ENCODE results near the gene DCTN2. TPM values are rescaled to one million over a fixed set of nuclear protein-coding genes. Genes with fewer than 3 reads are reported as not detected.
"Not testable (repeated sequence)": the region's sequence is repeated elsewhere in the genome, so short reads cannot be mapped to it uniquely, and the experiment has no call there.

DCTN2 gene
- total and polyA plus RNA-seq, 2 donors (not counting 3 experiments of a cell fraction or from before 2014, with no cell fraction given) = 146 to 161 TPM

DNA sequence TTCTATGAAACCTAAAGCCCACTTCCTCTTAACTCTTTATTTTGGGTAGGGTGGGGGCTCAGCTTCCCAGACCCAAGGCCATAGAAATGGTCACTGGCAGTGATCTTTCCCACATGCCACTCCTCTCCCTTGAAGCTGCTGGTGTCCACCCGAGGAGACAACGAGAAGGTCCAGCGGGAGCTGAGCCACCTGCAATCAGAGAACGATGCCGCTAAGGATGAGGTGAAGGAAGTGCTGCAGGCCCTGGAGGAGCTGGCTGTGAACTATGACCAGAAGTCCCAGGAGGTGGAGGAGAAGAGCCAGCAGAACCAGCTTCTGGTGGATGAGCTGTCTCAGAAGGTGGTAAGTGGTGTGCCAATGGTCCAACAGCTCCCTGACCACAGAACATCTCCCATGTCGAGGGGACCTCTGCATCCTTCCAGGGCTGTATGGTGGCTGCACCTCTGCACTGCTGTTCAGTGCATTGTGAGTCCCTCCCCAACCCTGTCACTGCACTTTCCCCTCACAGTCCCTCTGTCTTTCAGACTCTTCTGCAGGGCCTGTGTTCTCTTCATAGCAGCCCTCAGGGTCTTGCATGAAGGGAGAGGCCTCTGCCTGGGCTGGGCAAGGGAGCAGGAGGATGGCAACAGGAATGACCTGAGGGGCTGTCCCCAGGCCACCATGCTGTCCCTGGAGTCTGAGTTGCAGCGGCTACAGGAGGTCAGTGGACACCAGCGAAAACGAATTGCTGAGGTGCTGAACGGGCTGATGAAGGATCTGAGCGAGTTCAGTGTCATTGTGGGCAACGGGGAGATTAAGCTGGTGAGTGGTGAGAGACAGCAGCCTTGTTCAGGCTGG lies 25.2 kb upstream of the DCTN2 start:
- FAIRE-seq (no peak), DNase-seq (ENCODE audit: low read depth, low spot score) (no peak)
- no peak overlapping the region for H3K27ac ChIP-seq (ENCODE audit: insufficient read depth, low read depth, low read length)
- intact Hi-C loops (cut with micrococcal nuclease) = no loop called here
- no peak overlapping the region for H3K9ac ChIP-seq (replicated peaks; ENCODE audit: extremely low read depth, insufficient read depth, low read length)
- H3K4me3 ChIP-seq (replicated peaks in 1 of 3; ENCODE audit: insufficient read depth in 1 of 3, low read depth in 1 of 3, low read length in 3 of 3) = no peak overlapping the region
- H3K9me1 ChIP-seq (replicated peaks; ENCODE audit: control insufficient read depth, extremely low read depth, insufficient read depth, low read length) = no peaks in the 10 kb centered on the region
- ChIA-PET CTCF (interaction anchor here (0.7 to 3.7 kb wide), 3 partner anchors 10 to 61 kb away, joined by 3 to 33 read pairs (median 5); partner anchors contain the start of genes B4GALNT1 and DDIT3), POLR2A (no interaction called here)
- no peaks in the 10 kb centered on the region for H3K79me2 ChIP-seq (ENCODE audit: control insufficient read depth, insufficient read depth, low read length)
- no peaks in the 10 kb centered on the region for H3K9me3 ChIP-seq (replicated peaks; ENCODE audit: control insufficient read depth, insufficient read depth, low read length)
- H3K36me3 ChIP-seq (ENCODE audit: control insufficient read depth in 2 of 2, extremely low read depth in 1 of 2, insufficient read depth in 2 of 2, low read length in 2 of 2) = no peaks in the 10 kb centered on the region
- H3K4me1 ChIP-seq (ENCODE audit: control insufficient read depth, extremely low read depth, insufficient read depth, low read length) = no peaks in the 10 kb centered on the region
- H2AFZ ChIP-seq (ENCODE audit: low read depth, low read length) = no peak overlapping the region
- TF ChIP-seq FOS (IDR thresholded peaks at IDR 0.05; ENCODE audit: borderline replicate concordance, insufficient read depth, low read length) = no peak
- TF ChIP-seq, protein P1, sequence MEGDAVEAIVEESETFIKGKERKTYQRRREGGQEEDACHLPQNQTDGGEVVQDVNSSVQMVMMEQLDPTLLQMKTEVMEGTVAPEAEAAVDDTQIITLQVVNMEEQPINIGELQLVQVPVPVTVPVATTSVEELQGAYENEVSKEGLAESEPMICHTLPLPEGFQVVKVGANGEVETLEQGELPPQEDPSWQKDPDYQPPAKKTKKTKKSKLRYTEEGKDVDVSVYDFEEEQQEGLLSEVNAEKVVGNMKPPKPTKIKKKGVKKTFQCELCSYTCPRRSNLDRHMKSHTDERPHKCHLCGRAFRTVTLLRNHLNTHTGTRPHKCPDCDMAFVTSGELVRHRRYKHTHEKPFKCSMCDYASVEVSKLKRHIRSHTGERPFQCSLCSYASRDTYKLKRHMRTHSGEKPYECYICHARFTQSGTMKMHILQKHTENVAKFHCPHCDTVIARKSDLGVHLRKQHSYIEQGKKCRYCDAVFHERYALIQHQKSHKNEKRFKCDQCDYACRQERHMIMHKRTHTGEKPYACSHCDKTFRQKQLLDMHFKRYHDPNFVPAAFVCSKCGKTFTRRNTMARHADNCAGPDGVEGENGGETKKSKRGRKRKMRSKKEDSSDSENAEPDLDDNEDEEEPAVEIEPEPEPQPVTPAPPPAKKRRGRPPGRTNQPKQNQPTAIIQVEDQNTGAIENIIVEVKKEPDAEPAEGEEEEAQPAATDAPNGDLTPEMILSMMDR (IDR thresholded peaks at IDR 0.05; ENCODE audit: extremely low read depth in 1 of 2, insufficient read depth in 1 of 2, low read depth in 1 of 2, low read length in 2 of 2) = no peak
- TF ChIP-seq GATA2 (IDR thresholded peaks at IDR 0.05; ENCODE audit: insufficient read depth, insufficient read length, low read depth, low read length) = no peak
- TF ChIP-seq EZH2 (IDR thresholded peaks at IDR 0.05; ENCODE audit: borderline replicate concordance, low read depth, low read length, severe bottlenecking) = no peak
- no peak for TF ChIP-seq JUN (IDR thresholded peaks at IDR 0.05; ENCODE audit: borderline replicate concordance, insufficient read depth, insufficient read length, low read depth)
- no peak for TF ChIP-seq POLR2A (IDR thresholded peaks at IDR 0.05; ENCODE audit: low read depth, low read length)
- no peak for TF ChIP-seq POLR2AphosphoS5 (IDR thresholded peaks at IDR 0.05; ENCODE audit: insufficient read depth, low read depth, low read length)
- TF ChIP-seq MYC (IDR thresholded peaks at IDR 0.05; ENCODE audit: low read depth, low read length) = no peak
- TF ChIP-seq, protein P2, sequence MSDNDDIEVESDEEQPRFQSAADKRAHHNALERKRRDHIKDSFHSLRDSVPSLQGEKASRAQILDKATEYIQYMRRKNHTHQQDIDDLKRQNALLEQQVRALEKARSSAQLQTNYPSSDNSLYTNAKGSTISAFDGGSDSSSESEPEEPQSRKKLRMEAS (IDR thresholded peaks at IDR 0.05; ENCODE audit: insufficient read depth, insufficient read length) = no peak
- peaks cover 3 to 6% of the 10 kb centered on the region in 2 experiments for H3K27me3 ChIP-seq (ENCODE audit: control insufficient read depth in 2 of 2, insufficient read depth in 2 of 2, low read length in 2 of 2)
- H4K20me1 ChIP-seq (replicated peaks; ENCODE audit: control insufficient read depth, extremely low read depth, insufficient read depth, low read length) = no peaks in the 10 kb centered on the region
- dilution Hi-C loops (cut with MboI; ENCODE audit: extremely low pct_ligation_motif_present, low sequenced_read_pairs) = no loop called here
- no TSS peak for BruUV-seq (replicated peaks)
- H3K4me2 ChIP-seq (ENCODE audit: insufficient read depth, low read length) = no peak overlapping the region

DNA sequence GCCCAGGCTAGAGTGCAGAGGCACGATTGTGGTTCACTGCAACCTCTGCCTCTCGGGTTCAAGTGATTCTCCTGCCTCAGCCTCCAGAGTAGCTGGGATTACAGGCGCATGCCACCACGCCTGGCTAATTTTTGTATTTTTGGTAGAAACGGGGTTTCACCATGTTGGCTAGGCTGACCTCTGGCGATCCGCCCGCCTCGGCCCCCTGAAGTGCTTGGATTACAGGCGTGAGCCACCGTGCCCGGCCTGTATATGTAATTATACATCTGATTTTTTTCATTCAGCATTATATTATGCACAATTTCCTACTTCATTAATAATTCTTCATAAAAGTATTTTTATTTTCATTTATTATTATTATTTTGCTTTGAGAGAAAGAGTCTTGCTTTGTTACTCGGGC lies 23.4 kb upstream of the DCTN2 start:
- BruUV-seq (replicated peaks) = not testable (repeated sequence)
- POLR2A ChIA-PET = interaction anchor here (0.6 kb wide), 1 partner anchor 13 kb away, joined by 5 read pairs; no protein-coding TSS in a partner anchor

More for the DNA sequence above, 23.4 kb upstream of the DCTN2 start:
- intact Hi-C loops (cut with micrococcal nuclease); H3K36me3 ChIP-seq (ENCODE audit: control insufficient read depth in 2 of 2, extremely low read depth in 1 of 2, insufficient read depth in 2 of 2, low read length in 2 of 2); H3K4me3 ChIP-seq (replicated peaks in 1 of 3; ENCODE audit: insufficient read depth in 1 of 3, low read depth in 1 of 3, low read length in 3 of 3); H3K9me3 ChIP-seq (replicated peaks; ENCODE audit: control insufficient read depth, insufficient read depth, low read length); H3K27me3 ChIP-seq (ENCODE audit: control insufficient read depth in 2 of 2, insufficient read depth in 2 of 2, low read length in 2 of 2); H2AFZ ChIP-seq (ENCODE audit: low read depth, low read length); H4K20me1 ChIP-seq (replicated peaks; ENCODE audit: control insufficient read depth, extremely low read depth, insufficient read depth, low read length); H3K4me2 ChIP-seq (ENCODE audit: insufficient read depth, low read length); H3K9me1 ChIP-seq (replicated peaks; ENCODE audit: control insufficient read depth, extremely low read depth, insufficient read depth, low read length); H3K27ac ChIP-seq (ENCODE audit: insufficient read depth, low read depth, low read length); H3K79me2 ChIP-seq (ENCODE audit: control insufficient read depth, insufficient read depth, low read length); FAIRE-seq; dilution Hi-C loops (cut with MboI; ENCODE audit: extremely low pct_ligation_motif_present, low sequenced_read_pairs); DNase-seq (ENCODE audit: low read depth, low spot score); H3K9ac ChIP-seq (replicated peaks; ENCODE audit: extremely low read depth, insufficient read depth, low read length); H3K4me1 ChIP-seq (ENCODE audit: control insufficient read depth, extremely low read depth, insufficient read depth, low read length): not testable (repeated sequence)
- CTCF ChIA-PET = interaction anchor here (1.3 to 3.7 kb wide), 3 partner anchors 8 to 15 kb away, joined by 4 to 33 read pairs (median 5); no protein-coding TSS in a partner anchor

Data from endothelial cell of umbilical vein (primary cell).